K562 (cell line): ENCODE results near the gene ZNF346. TPM values are rescaled to one million over a fixed set of nuclear protein-coding genes. Genes with fewer than 3 reads are reported as not detected.
A peak's percentile ranks its signal among the peaks of the same experiment; 100 is the strongest.

ENCODE experiments used
- ATAC-seq: fragments of 200-7000 bp; cut with Tn5 transposase; 3 replicates; pipeline ENCODE4 v1.9.1; 2020; ENCODE audit warnings: moderate library complexity
- BruUV-seq: library from RNA; stranded (reverse); fragments of 400-500 nt; replicated peaks from 2 replicates; lab custom pipeline; 2021; lab: Mats Ljungman, UMichigan
- CTCF ChIA-PET: fragments of 300-600 bp; formaldehyde crosslinking; extraction: SDS; loops from one replicate; lab custom pipeline; 2021; ENCODE audit warnings: low intra/inter-chr PET ratio; lab: Yijun Ruan, JAX
- POLR2A ChIA-PET: fragments of 300-600, 350-650 bp; sonication (Branson Sonifier 250); formaldehyde crosslinking; extraction: SDS; loops from one replicate; lab custom pipeline; 2021; ENCODE audit warnings: antibody characterized with exemption, inconsistent platforms; lab: Yijun Ruan, JAX
- DNase-seq, 4 experiments: peaks; one replicate each; pipeline versions ENCODE4 v3.0.0 to v3.0.0-alpha.2; 2011 to 2018; ENCODE audit warnings: low spot score in 3 of 4, mixed read lengths in 3 of 4; ENCODE audit errors: extremely low read depth in 1 of 4
- FAIRE-seq: peaks from 2 replicates; lab custom pipeline; 2011; peaks lifted over from hg19 to GRCh38; lab: Jason Lieb, UNC
- H2AFZ ChIP-seq: 2 replicates; pipeline ENCODE4 v1.6.0; 2011; ENCODE audit warnings: low read depth, low read length, control low read depth, inconsistent platforms
- H3K27ac ChIP-seq: fragments of 200-600 bp; 3 replicates; pipeline ENCODE4 v1.8.0; 2011; ENCODE audit warnings: low read depth, mild to moderate bottlenecking, control low read depth, inconsistent platforms, low read length, moderate library complexity, mixed read lengths; ENCODE audit errors: extremely low read depth
- H3K27me3 ChIP-seq, 2 experiments: fragments of 300-600 bp in 1 of 2; 2 replicates in 1 of 2; 3 replicates in 1 of 2; pipeline versions ENCODE4 v1.6.0 to v1.8.0; 2011; ENCODE audit warnings: inconsistent platforms in 2 of 2, low read length in 2 of 2, mild to moderate bottlenecking in 1 of 2, mixed read lengths in 1 of 2, moderate library complexity in 1 of 2; ENCODE audit not compliant: control insufficient read depth in 2 of 2, insufficient read depth in 2 of 2
- H3K36me3 ChIP-seq: fragments of 300-600 bp; 3 replicates; pipeline ENCODE4 v1.8.0; 2011; ENCODE audit warnings: mild to moderate bottlenecking, low read length, inconsistent platforms; ENCODE audit not compliant: control insufficient read depth, insufficient read depth
- H3K4me1 ChIP-seq, 2 experiments: fragments of 200-600 bp in 1 of 2; replicated peaks in 1 of 2; 2 replicates in 1 of 2; 3 replicates in 1 of 2; pipeline versions ENCODE4 v1.5.1 to v1.8.0; 2011; ENCODE audit warnings: inconsistent platforms in 2 of 2, low read length in 2 of 2, mild to moderate bottlenecking in 1 of 2, mixed read lengths in 1 of 2, moderate library complexity in 1 of 2; ENCODE audit not compliant: control insufficient read depth in 2 of 2, insufficient read depth in 2 of 2
- H3K4me2 ChIP-seq: 2 replicates; pipeline ENCODE4 v1.6.1; 2011; ENCODE audit warnings: low read length, control low read depth, inconsistent platforms, mixed read lengths; ENCODE audit not compliant: insufficient read depth
- H3K4me3 ChIP-seq: fragments of 200-600 bp; sonication (generic), shearing (Covaris generic); 2 replicates; pipeline ENCODE4 v1.5.1; 2016; ENCODE audit warnings: control low read depth, inconsistent platforms
- H3K79me2 ChIP-seq: fragments of 200-600 bp; 3 replicates; pipeline ENCODE4 v1.8.0; 2011; ENCODE audit warnings: low read length, inconsistent platforms; ENCODE audit not compliant: control insufficient read depth, insufficient read depth
- H3K9ac ChIP-seq, 2 experiments: 2 replicates each; pipeline versions ENCODE4 v1.6.0 to v1.6.1; 2011; ENCODE audit warnings: low read depth in 2 of 2, low read length in 2 of 2, control low read depth in 1 of 2, inconsistent platforms in 1 of 2, mild to moderate bottlenecking in 1 of 2, mixed read lengths in 1 of 2; ENCODE audit not compliant: insufficient read depth in 1 of 2
- H3K9me1 ChIP-seq: one replicate; pipeline ENCODE4 v1.6.0; 2011; ENCODE audit warnings: inconsistent platforms, mild to moderate bottlenecking, low read length, moderate library complexity; ENCODE audit not compliant: control insufficient read depth, insufficient read depth
- H3K9me3 ChIP-seq: replicated peaks from 2 replicates; pipeline ENCODE4 v1.5.1; 2011; ENCODE audit warnings: low read depth, low read length, inconsistent platforms; ENCODE audit not compliant: control insufficient read depth, insufficient read depth
- H4K20me1 ChIP-seq: replicated peaks from 2 replicates; pipeline ENCODE4 v1.6.1; 2011; ENCODE audit warnings: low read length, inconsistent platforms, mixed read lengths; ENCODE audit not compliant: control insufficient read depth, insufficient read depth
- HLTF ChIP-seq: fragments of 450-650 bp; IDR thresholded peaks from 2 replicates; pipeline ENCODE4 v1.6.1; 2016
- SMAD1 ChIP-seq: fragments of 150-350 bp; IDR thresholded peaks from 2 replicates; pipeline ENCODE4 v1.6.1; 2014; ENCODE audit warnings: low read length, low read depth; ENCODE audit not compliant: partially characterized antibody
- UBTF ChIP-seq, 2 experiments: IDR thresholded peaks; 2 replicates each; pipeline ENCODE4 v1.6.1; 2012; ENCODE audit warnings: improper control_type of control experiment in 2 of 2, low read depth in 2 of 2, low read length in 2 of 2, borderline replicate concordance in 1 of 2
- ZKSCAN3 ChIP-seq: fragments of 250-450 bp; sonication (Bioruptor Pico); IDR thresholded peaks from 2 replicates; pipeline ENCODE4 v1.4.0; 2020
- WGBS: fragments of 100-300 bp; shearing (Covaris generic); methylation state at CpG from one replicate; pipeline ENCODE4 v1.1.6; 2016; ENCODE audit warnings: low coverage, mixed read lengths; ENCODE audit not compliant: insufficient coverage; ENCODE audit errors: missing lambda C conversion rate; 5-methylcytosine and 5-hydroxymethylcytosine counted together
- in situ Hi-C: fragments of 300-500 bp; cut with MboI; formaldehyde crosslinking; loops from 4 replicates; pipeline ENCODE4 v1.15.0; 2018; ENCODE audit warnings: inconsistent platforms, mixed read lengths
- intact Hi-C: fragments of 100-400 bp; cut with micrococcal nuclease; formaldehyde crosslinking; loops from 2 replicates; pipeline ENCODE4 v1.14.2; 2022
- polyA plus RNA-seq, 8 experiments: library from polyadenylated mRNA; depleted of rRNA in 4 of 8; stranded (reverse) in 5 of 8; unstranded in 3 of 8; fragments of >200 nt; fragmentation: Nextera tagmentation in 2 of 8; fragmentation: Illumina TruSeq in 1 of 8; extraction: Ambion mirVana in 2 of 8; extraction: Trizol in 1 of 8; gene quantifications; 2 replicates each; pipeline versions ENCODE4 v1.2.1 to v1.2.3, GENCODE V29; 2011 to 2014; ENCODE audit warnings: inconsistent platforms in 1 of 8, missing spikeins in 1 of 8
- total RNA-seq, 7 experiments: library from RNA; depleted of rRNA in 6 of 7; stranded (reverse); fragments of >200 nt in 6 of 7; fragmentation: Illumina TruSeq in 2 of 7; extraction: Trizol in 2 of 7; gene quantifications; 2 replicates each; pipeline versions ENCODE4 v1.2.1 to v1.2.3, GENCODE V29; 2011 to 2021; ENCODE audit warnings: low replicate concordance in 1 of 7
- TF ChIP-seq, protein P1 (sequence below): fragments of 250-450 bp; sonication (Bioruptor Pico); IDR thresholded peaks from 2 replicates; pipeline ENCODE4 v1.4.0; 2020; ENCODE audit warnings: mild to moderate bottlenecking, moderate library complexity

ZNF346 gene
- total and polyA plus RNA-seq, 9 of the 15 experiments (the other 6 are each of a cell fraction or from before 2014, with no cell fraction given), result 5.0 to 25.1 (median 20.1) TPM

GRCh38 chr5:177084175-177084574 is 61.7 kb downstream of the ZNF346 start:
- TF ChIP-seq HLTF (no peak), ZKSCAN3 (CRISPR knock-in tag) (no peak), SMAD1 (no peak), UBTF (IDR thresholded peaks at IDR 0.05; ENCODE audit: borderline replicate concordance in 1 of 2, low read depth in 2 of 2, low read length in 2 of 2) (no peak)
- TF ChIP-seq, protein P1, sequence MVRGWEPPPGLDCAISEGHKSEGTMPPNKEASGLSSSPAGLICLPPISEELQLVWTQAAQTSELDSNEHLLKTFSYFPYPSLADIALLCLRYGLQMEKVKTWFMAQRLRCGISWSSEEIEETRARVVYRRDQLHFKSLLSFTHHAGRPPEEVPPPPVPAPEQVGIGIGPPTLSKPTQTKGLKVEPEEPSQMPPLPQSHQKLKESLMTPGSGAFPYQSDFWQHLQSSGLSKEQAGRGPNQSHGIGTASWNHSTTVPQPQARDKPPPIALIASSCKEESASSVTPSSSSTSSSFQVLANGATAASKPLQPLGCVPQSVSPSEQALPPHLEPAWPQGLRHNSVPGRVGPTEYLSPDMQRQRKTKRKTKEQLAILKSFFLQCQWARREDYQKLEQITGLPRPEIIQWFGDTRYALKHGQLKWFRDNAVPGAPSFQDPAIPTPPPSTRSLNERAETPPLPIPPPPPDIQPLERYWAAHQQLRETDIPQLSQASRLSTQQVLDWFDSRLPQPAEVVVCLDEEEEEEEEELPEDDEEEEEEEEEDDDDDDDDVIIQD, result no peak
- TF ChIP-seq, all 486 proteins: peak for 0
- H3K9me3 ChIP-seq, result no peaks in the 10 kb centered on the region
- H3K4me1 ChIP-seq, result peaks cover 22 to 24% of the 10 kb centered on the region in 2 experiments; a peak in 4 of 5 replicates
- H3K9ac ChIP-seq, result 0 out of 4 replicates have a peak overlapping the region, but pooled peaks of 1 of the 2 experiments have one; percentile 53
- H2AFZ ChIP-seq, result no peak overlapping the region
- POLR2A ChIA-PET, result interaction anchor here (2.5 kb wide), 1 partner anchor 10 kb away, joined by 6 read pairs; no protein-coding TSS in a partner anchor
- CTCF ChIA-PET, result no interaction called here
- FAIRE-seq, result no peak
- no peaks in the 10 kb centered on the region for H3K9me1 ChIP-seq
- 61% methylated on average over 4 of the region's 4 CpGs for WGBS
- H3K79me2 ChIP-seq, result peaks cover 6% of the 10 kb centered on the region; the same call in 2 of the 3 replicates
- no peak overlapping the region for H3K4me3 ChIP-seq
- H3K27ac ChIP-seq, result no peak overlapping the region
- H3K36me3 ChIP-seq, result no peaks in the 10 kb centered on the region
- BruUV-seq, result no TSS peak
- H4K20me1 ChIP-seq, result no peaks in the 10 kb centered on the region
- intact Hi-C loops (no loop called here), in situ Hi-C loops (no loop called here)
- ATAC-seq, result no peak
- no peak for DNase-seq
- H3K27me3 ChIP-seq, result no peaks in the 10 kb centered on the region
- no peak overlapping the region for H3K4me2 ChIP-seq
